ENCODE results near the gene DDAH1.

Gene DDAH1

DNA sequence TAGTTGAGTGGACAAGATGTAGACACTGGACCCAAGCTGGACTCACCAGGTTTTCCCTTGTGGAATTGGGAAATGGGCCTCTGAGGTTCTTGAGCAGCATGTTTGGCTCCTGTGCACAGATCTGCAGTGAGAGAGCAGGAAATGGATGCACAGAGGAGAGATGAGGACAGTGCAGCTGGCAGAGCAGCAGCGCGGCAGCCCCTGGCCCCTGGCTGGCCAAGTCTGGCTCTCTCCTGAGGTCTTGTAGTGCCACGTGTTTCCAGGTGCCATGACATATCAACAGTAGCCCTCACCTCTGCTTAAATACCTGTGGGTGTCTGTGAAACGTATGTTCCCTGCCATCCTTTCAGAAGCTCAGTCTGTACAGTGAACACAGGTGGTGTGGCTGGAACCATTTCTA lies 169.3 kb downstream of the DDAH1 start:
- no peak for DNase-seq

DNA sequence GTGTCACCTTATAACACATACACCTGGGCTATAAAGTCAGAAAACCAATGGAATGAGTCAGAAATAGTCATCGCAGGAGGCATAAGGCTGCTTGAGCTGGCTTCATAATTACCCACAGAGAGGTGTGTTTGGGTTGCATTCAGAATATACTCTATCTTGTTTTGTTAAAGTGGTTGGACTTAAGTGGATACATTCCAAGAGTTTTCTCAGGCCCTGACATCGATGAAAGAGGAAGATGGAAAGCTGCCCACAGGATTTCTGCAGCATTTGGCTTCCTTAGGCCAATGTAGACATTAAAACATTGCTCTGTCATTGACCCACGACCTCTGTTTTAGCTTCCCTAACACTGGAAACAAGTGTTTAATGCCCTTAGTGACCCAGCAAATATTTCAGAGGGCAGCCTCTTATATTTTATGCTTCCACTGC lies 169.9 kb downstream of the DDAH1 start:
- no peak for DNase-seq

DNA sequence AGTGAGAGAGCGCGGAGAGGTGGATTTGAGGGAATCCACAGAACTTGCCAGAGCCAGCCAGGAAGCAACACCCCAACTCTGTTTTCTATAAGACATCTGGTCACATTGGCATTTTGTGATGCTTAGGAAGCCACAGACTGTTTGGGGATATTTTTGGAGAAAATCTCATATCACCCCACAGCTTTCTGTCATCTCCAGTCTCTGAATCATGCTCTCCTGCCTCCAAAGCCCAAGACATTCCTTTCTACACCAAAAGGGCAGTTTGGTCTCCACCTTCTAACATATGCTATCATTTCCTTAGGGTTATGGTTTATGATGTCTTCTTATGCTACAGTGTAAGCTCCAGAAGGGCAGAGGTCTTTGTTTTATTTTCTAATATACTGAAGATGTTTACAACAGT lies 174.1 kb downstream of the DDAH1 start:
- no peak for DNase-seq

DNA sequence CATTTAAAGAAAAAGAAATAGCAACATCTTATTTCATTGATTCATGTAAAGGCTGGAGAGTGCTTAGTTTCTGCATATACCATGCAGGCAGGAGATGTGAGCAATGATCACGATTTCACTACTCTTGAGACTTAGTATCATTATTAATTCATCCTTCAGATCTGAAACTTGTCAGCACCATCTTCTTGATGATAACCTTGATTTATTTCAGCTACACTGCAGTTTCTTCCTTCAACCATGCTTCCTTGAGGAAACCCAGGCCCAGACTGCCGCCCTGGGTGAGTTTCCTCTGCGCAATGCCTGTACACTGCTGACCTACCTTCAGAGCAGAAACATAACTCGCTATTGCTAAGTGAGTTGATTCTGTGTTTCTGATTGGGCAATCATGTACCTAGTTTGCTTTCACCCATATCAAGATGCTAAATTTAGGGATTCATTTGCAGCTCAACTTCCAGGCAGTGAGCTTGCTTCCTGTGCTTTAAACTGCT lies 175.1 kb downstream of the DDAH1 start:
- no peak for DNase-seq

DNA sequence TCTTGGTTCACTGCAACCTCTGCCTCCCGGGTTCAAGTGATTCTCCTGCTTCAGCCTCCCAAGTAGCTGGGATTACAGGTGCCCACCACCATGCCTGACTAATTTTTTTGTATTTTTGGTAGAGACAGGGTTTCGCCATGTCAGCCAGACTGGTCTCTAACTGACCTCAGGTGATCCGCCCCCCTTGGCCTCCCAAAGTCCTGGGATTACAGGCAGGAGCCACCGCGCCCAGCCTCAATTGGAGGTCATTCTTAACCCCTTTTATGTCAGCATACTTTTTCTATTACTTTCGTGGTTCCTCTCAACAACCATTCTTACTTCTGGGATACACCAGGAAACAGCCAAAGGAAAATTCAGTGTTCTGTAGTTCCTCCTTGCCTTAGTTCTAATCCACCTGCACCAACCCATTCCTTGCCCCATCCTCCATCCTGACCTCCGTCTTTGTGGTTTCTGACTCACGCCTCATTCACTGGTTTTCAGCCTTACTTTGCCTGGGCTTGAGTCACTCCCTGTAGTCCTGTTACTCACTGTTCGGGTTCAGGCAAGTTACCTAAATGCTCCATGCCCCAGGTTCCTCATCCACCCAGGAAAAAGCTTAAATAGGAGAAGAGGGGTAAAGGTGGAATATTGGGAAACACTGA lies 175.6 kb downstream of the DDAH1 start:
- DNase-seq, result no peak

DNA sequence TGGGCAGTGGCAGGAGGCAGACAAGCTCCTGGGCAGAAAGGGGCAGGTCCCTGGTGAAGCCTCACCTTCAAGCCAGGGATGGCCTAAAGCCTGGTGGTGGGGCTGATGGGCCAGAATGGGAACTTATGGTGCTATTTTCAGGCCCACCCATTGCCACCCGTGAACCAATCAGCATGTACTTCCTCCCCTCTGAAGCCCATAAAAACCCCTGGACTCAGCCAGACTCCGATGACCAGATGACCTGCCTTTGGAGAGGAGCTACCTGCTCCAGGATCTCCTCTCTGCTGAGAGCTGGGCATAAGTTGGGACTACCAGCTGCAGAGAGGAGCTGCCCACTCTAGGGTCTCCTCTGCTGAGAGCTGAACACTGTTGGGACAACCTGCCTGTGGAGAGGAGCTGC lies 180.8 kb downstream of the DDAH1 start:
- no peak for DNase-seq

DNA sequence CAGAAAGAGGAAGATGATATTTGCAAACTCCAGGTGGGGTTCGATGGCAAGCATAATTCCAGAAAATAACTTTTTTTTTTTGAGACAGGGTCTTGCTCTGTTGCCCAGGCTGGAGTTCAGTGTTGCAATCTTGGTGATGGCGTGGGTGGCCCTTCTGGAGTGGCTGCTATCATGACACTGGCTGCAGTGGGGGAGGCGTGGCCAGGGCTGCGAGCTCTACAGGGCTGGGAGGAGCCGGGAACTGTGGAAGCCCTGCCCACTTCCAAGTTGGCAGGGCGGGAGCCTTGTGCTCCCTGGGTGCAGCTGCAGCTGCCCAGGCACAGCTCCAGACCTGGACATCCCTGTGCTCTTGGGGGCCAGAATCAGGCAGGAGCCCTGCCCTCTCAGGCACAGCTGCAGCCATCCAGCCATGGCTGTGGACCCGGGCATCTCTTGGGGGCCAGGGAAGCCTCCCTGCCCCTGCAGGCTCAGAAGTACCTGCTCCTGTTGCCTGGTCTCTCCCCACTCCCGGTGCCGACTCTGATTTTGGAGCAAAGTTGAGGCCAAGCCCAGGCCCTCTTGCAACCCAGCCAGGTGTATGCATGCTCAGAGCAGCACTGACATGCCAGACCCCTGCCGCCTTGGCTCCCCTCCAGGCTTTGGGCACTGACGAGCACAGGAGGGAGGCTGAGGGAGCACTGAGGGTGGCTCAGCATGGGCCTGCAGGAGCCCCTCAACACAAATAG lies 181.3 kb downstream of the DDAH1 start:
- no peak for DNase-seq

DNA sequence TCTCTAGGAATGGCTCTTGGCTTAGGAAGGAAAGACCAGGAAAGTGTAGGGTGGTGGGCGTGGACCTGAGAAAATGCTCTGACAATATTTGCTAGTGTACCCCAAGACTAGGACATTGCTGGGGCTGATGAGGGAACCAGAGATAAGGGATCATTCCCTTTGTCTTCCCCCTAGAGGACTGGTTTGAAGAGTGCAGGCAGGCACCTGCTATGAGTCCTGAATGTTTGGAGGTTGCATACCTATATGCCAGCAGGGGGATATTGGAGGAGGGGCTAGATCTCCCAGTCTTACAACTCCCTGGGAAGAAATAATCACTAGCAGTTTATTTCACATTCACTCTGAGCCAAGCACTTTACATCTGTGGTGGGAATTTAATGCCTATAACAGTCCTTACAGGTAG lies 182.5 kb downstream of the DDAH1 start:
- DNase-seq, result no peak

DNA sequence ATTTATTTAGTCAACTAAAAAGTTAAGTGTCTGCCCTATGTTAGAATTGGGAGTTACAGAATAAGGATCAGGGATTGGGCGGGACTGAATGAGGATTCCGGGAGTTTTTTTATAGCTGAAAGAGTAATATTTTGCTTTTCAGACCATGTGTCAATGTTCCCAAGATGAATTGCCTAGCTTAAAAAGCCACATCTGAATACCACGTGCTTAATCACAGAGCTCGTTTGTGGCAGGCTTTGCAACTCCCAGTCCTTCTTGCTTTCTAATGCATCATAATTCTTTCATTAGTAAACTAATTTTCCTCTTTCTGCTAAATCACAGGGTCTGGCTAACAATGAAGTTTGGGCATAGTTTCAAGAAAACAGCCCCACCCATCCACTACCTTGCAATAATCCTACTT lies 184.3 kb downstream of the DDAH1 start:
- no peak for DNase-seq

DNA sequence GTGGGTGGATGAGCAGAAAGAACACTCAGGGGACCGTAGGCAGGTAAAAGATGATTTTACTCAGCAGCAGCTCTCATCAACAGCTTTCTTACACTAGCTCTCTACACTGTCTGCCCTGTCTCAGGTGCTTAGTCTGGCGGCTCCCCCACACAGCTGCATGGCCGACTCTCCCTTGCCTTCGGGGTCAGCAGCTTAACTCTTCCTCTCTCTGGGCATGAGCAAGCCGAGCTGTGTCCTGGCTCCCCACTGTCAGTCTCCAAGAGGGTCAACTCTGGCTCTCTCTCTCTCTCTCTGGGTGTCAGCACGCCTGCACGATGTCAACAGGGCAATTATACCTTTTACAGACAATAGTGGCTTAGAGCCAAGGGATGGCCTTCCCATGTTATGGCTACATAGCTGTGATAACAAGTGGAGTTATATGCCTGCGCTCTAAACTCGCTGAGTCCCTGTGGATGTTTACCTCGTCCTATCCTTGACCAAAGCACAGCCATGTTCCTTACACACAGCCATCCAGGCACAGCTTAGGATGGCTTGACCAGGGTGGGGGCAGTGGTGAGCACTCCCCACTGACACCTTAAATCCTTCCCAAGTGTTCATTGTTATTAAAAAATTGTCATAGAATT lies 185.4 kb downstream of the DDAH1 start:
- no peak for DNase-seq

DNA sequence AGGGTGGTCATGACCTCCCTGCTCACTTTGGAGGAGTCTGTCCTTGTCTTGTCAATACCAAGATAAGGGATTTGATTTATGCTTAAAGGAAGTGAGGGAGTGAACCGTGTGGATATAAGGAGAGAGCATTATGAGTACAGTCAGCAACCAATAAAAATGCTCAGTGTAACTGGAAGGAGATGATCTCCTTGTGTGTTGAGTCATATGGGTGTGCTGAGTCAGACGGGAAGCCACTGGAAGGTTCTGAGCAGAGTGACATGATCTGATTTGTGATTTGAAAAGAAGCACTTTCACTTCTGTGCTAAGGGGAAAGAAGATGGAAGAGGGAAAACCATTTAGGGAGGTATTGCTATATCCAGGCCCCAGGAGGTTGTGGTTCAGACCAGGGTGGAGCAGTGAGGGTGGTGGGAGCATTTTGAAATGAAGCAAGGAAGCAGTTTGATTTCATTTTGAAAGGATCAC lies 186.1 kb downstream of the DDAH1 start:
- DNase-seq, result no peak

DNA sequence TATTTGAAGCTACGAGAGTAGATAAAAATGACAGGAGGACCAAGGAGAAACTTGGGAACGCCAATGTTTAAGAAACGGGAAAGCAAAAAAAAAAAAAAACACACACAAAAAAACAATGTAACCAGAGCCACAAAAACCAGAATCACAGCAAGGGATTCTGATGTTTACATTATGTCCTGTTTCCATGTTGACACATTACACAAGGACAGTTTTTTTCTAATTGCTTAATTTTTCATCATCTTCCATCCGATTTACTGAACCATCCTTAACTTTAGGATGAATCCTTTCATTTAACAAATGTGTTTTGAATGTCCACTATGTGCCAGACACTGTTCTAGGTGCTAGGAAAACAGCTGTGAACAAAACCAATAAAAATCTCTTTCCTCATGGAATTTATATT lies 187.2 kb downstream of the DDAH1 start:
- no peak for DNase-seq

DNA sequence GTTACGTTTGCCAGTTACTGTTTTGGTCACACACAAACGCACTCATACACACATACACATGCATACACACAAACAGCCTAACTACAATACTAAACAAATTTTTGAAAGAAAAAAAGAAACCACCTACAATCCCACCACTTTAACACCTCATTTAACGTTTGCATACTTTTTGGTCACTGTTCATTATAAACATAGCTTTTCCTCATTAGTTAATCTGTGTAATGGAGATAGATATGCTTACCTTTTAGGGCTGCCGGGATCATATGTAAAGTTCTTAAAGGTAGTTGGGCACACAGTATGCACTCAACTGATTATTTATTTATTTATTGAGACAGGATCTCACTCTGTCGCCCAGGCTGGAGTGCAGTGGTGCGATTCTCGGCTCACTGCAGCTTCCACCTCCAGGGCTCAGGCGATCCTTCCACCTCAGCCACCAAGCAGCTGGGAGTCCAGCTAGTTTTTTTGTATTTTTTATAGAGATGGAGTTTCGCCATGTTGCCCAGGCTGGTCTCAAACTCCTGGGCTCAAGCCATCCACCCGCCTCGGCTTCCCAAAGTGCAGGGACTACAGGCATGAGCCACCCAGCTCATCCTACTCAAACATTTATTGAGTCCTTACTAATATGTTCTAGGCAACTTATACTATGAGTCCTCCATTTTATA lies 187.8 kb downstream of the DDAH1 start:
- DNase-seq, result no peak

DNA sequence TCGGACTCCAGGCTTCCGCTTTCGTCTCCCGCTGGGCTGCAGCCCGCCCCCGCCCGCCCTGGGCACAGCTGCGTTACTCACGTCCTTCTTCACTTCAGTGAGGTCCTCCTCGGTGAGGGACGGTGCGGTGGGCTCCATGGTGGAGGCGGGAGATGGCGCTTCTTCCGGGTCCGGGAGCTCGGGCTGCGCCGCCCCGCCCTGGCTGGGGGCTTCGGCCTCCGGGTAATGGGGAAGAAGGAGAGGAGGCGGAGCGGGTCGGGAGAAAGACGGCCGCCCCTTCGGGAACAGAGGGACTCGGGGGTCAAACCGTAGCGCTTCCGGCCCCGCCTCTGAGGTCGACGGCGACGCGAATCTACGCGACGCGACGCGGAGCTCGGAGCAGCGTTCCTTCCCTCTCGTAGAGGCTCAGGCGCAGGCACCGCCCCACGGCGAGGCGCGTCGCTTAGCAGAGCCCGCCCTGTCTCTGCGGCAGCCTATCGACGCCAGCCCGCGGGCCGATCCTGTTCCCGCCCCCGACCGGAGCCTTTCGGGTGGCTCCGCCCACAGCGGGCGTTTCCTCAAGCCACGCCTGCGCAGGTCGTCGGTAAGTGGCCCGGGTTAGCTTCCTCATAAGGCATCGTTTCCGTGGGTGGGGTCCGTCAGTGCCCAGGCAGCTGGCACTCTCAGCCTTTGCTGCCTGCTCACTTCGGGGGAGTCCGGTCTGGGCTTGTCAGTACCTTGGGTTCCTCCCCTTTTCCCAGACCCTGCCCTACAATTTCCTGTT lies 188.6 kb downstream of the DDAH1 start, which contains the start of gene BCL10:
TSS of gene BCL10 (minus strand) at position 418 of the 763 bp plus-strand sequence. CDS start at position 138, 280 bp downstream.
- DNase-seq, result peak; percentile 98

DNA sequence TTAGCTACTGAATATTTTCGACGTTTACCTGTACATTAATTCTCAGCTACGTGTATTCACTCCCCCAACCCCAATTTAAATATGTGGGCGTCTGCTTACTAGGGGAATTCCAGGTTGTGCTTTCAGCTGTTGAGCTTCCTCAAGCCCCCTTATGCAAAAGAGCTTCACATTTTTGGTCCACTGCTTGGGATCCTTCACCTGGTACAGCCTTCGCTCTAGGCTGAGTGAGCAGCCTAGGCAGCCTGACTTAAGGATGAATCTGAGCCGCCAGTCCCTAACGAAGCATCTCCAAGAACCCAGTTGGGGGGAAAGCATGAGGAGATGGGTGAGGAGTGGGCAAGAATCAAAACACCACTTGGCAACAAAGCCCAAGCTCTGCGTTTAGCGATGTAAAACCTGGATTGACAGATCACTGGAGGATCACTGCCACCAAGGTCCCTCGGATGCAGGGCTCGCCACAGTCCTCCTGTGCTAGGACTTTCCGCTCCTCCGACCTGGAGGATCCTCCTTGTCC lies 189.2 kb downstream of the DDAH1 start:
- no peak for DNase-seq

DNA sequence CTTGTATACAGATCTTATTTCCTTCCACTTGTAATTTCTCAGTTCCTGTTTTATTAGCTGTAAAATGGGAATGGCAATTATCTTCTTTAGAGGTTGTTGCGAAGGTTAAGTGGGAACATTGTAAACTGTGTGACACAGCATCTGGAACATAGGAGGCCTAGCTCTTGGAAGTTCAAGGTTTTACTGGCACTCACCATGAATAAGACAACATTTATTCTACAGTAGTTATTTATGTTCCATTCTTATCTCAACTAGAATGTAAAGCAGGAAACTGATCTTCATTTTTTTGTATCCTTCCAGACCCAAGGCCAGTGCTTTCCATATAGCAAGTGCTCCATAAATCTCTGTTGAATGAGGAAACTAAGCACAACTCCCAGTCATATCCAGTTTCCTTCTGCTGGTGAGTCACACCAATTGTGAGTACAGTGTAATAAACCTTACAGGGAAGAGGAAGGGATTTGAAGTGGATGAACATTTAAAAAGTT lies 189.9 kb downstream of the DDAH1 start:
- DNase-seq, result no peak

DNA sequence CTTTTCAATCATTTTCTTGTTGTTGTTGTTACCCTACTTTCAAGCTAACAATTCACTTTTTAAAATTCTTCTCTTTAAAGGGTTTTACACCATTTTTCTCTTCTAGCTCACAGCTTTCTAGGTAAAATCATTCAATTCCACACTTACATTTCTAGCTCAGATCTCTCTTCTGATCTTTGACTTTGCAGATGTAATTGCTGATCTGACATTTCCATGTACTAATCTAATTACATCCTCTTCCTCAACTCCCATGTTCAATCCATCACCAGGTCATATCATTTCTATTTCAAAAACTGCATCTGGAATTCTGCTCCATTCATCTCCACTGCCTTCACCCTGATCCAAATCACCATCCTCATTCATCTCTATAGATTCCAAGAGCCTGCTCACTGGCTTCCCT lies 191.6 kb downstream of the DDAH1 start:
- no peak for DNase-seq

DNA sequence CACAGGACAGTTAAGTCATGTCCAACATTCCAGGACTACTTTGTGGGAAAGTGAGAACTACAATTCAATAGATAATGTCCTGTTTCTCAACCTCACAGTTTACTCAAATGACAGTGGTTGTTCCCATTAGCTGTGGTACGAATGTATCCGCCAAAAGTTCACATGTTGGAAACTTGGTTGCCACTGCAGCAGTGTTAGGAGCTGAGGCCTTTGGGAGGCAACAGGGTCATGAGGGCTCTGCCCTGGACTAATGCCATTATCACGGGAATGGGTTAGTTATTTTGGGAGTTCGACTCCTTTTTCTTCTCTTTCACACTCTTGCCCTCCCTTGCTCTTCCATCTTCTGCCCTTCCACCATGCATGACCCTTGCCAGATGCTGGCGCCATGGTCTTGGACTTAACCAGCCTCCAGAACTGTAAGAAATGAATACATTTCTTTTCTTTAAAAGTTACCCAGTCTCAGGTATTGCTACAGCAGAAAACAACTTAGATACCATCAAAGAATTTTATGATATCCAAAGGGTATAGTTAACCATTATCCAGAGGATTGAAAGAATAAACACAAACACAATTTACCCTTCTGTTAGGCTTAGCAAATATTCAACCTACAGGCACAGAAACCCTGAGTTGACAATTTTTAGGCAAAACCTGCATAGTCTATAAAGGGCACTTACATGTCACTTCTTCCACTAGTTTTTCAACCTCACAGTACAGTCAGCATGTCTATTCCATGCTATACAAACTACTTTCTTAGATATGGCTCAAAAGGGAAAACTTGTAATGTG lies 196.0 kb downstream of the DDAH1 start:
- DNase-seq, result no peak
